ENCODE data around the gene ATXN7L3.
A peak's percentile ranks its signal among the peaks of the same experiment; 100 is the strongest.
"Not testable (repeated sequence)": the region's sequence is repeated elsewhere in the genome, so short reads cannot be mapped to it uniquely, and the experiment has no call there.

ATXN7L3 gene

GRCh38 chr17:44199553-44200477 is at the start of gene ATXN7L3:
Gene ATXN7L3 (minus strand): TSS chr17:44199884. CDS start chr17:44198070, 1,814 bp downstream.
- peak; percentile 77 to 98 (median 94) for DNase-seq

GRCh38 chr17:44247876-44248736 is 48.4 kb upstream of the ATXN7L3 start:
- no peak for DNase-seq

GRCh38 chr17:44247440-44247841 is 47.8 kb upstream of the ATXN7L3 start:
- DNase-seq, result no peak

- DNase-seq, result peak in 3 of 51 donors; percentile 2 to 7 (median 6)
Measured at GRCh38 chr17:44241106-44241624, 41.5 kb upstream of the ATXN7L3 start.

GRCh38 chr17:44237886-44238285 is 38.2 kb upstream of the ATXN7L3 start:
- DNase-seq, result not testable (repeated sequence)

- DNase-seq, result no peak
Measured at GRCh38 chr17:44236444-44236991, 36.8 kb upstream of the ATXN7L3 start.

GRCh38 chr17:44235583-44235936 is 35.9 kb upstream of the ATXN7L3 start:
- peak in 1 of 51 donors; percentile 4 for DNase-seq

- no peak for DNase-seq
Measured at GRCh38 chr17:44233582-44233981, 33.9 kb upstream of the ATXN7L3 start.

- no peak for DNase-seq
Measured at GRCh38 chr17:44232061-44232460, 32.4 kb upstream of the ATXN7L3 start.

- no peak for DNase-seq
Measured at GRCh38 chr17:44230140-44230539, 30.5 kb upstream of the ATXN7L3 start.

- no peak for DNase-seq
Measured at GRCh38 chr17:44229090-44229489, 29.4 kb upstream of the ATXN7L3 start.

- peak in 18 of 51 donors; percentile 8 to 48 (median 20) for DNase-seq
Measured at GRCh38 chr17:44223541-44224071, 23.9 kb upstream of the ATXN7L3 start.

GRCh38 chr17:44222112-44222869 is 22.6 kb upstream of the ATXN7L3 start:
- peak; percentile 45 to 91 (median 78) for DNase-seq

GRCh38 chr17:44221862-44222111 is 22.1 kb upstream of the ATXN7L3 start:
- DNase-seq, result peak in 4 of 51 donors; percentile 48 to 88 (median 55)

GRCh38 chr17:44221084-44221861 is 21.6 kb upstream of the ATXN7L3 start:
- DNase-seq, result peak in 50 of 51 donors; percentile 20 to 88 (median 62)

GRCh38 chr17:44220213-44221083 is 20.8 kb upstream of the ATXN7L3 start:
- peak in 33 of 51 donors; percentile 18 to 77 (median 57) for DNase-seq

GRCh38 chr17:44219616-44220212 is 20.0 kb upstream of the ATXN7L3 start, which contains the start of gene UBTF:
Gene UBTF (minus strand): TSS chr17:44219675. CDS start chr17:44218229, 1,446 bp downstream.
- DNase-seq, result peak in 47 of 51 donors; percentile 18 to 88 (median 69)

GRCh38 chr17:44219108-44219615 is 19.5 kb upstream of the ATXN7L3 start:
- DNase-seq, result peak in 23 of 51 donors; percentile 39 to 79 (median 53)

Data from hypothalamus (tissue), 51 donors.